ENCODE measurements around the gene NPIPA7.
"Not testable (repeated sequence)": the region's sequence is repeated elsewhere in the genome, so short reads cannot be mapped to it uniquely, and the experiment has no call there.

Gene NPIPA7

GRCh38 chr16:16378840-16379239 is at the start of gene NPIPA7:
NPIPA7 (plus strand) TSS chr16:16379140; CDS start chr16:16379245, 105 bp downstream.
- DNase-seq (ENCODE audit: low spot score): not testable (repeated sequence)

- DNase-seq (ENCODE audit: low spot score): not testable (repeated sequence)
These were observed 47.5 kb upstream of the NPIPA7 start for GRCh38 chr16:16331466-16331865.

- DNase-seq (ENCODE audit: low spot score): not testable (repeated sequence)
These were observed 21.4 kb upstream of the NPIPA7 start for GRCh38 chr16:16357556-16357955.

GRCh38 chr16:16358539-16359240 is 20.2 kb upstream of the NPIPA7 start:
- DNase-seq (ENCODE audit: low spot score): not testable (repeated sequence)

- not testable (repeated sequence) for DNase-seq (ENCODE audit: low spot score)
These were observed 15.3 kb upstream of the NPIPA7 start for GRCh38 chr16:16363595-16363994.

GRCh38 chr16:16364100-16364499 is 14.8 kb upstream of the NPIPA7 start:
- DNase-seq (ENCODE audit: low spot score): not testable (repeated sequence)

GRCh38 chr16:16364701-16365100 is 14.2 kb upstream of the NPIPA7 start:
- not testable (repeated sequence) for DNase-seq (ENCODE audit: low spot score)

GRCh38 chr16:16365319-16365718 is 13.6 kb upstream of the NPIPA7 start:
- DNase-seq (ENCODE audit: low spot score): not testable (repeated sequence)

GRCh38 chr16:16365851-16366250 is 13.1 kb upstream of the NPIPA7 start:
- DNase-seq (ENCODE audit: low spot score): not testable (repeated sequence)

GRCh38 chr16:16366552-16367284 is 12.2 kb upstream of the NPIPA7 start:
- not testable (repeated sequence) for DNase-seq (ENCODE audit: low spot score)

- DNase-seq (ENCODE audit: low spot score): not testable (repeated sequence)
These were observed 11.7 kb upstream of the NPIPA7 start for GRCh38 chr16:16367285-16367628.

GRCh38 chr16:16369081-16369856 is 9.7 kb upstream of the NPIPA7 start:
- not testable (repeated sequence) for DNase-seq (ENCODE audit: low spot score)

- not testable (repeated sequence) for DNase-seq (ENCODE audit: low spot score)
These were observed 7.7 kb upstream of the NPIPA7 start for GRCh38 chr16:16371136-16371735.

- DNase-seq (ENCODE audit: low spot score): not testable (repeated sequence)
These were observed 4.7 kb upstream of the NPIPA7 start for GRCh38 chr16:16374192-16374591.

- DNase-seq (ENCODE audit: low spot score): not testable (repeated sequence)
These were observed 20.7 kb downstream of the NPIPA7 start for GRCh38 chr16:16399685-16400084.

- DNase-seq (ENCODE audit: low spot score): not testable (repeated sequence)
These were observed 23.4 kb downstream of the NPIPA7 start for GRCh38 chr16:16402333-16402732.

- not testable (repeated sequence) for DNase-seq (ENCODE audit: low spot score)
These were observed 25.3 kb downstream of the NPIPA7 start for GRCh38 chr16:16404283-16404682.

- DNase-seq (ENCODE audit: low spot score): not testable (repeated sequence)
These were observed 26.5 kb downstream of the NPIPA7 start for GRCh38 chr16:16405421-16405820.

GRCh38 chr16:16408430-16408829 is 29.5 kb downstream of the NPIPA7 start:
- not testable (repeated sequence) for DNase-seq (ENCODE audit: low spot score)

GRCh38 chr16:16413773-16414172 is 34.8 kb downstream of the NPIPA7 start:
- DNase-seq (ENCODE audit: low spot score): not testable (repeated sequence)

- not testable (repeated sequence) for DNase-seq (ENCODE audit: low spot score)
These were observed 38.1 kb downstream of the NPIPA7 start for GRCh38 chr16:16417071-16417470.

All from RKO (cell line).